Measurements from ENCODE around the gene SRBD1. TPM values are rescaled to one million over a fixed set of nuclear protein-coding genes. Genes with fewer than 3 reads are reported as not detected.

Gene SRBD1
- polyA plus RNA-seq, 1 donor (not counting 4 experiments of a cell fraction or from before 2014, with no cell fraction given) = 8.8 TPM

DNA sequence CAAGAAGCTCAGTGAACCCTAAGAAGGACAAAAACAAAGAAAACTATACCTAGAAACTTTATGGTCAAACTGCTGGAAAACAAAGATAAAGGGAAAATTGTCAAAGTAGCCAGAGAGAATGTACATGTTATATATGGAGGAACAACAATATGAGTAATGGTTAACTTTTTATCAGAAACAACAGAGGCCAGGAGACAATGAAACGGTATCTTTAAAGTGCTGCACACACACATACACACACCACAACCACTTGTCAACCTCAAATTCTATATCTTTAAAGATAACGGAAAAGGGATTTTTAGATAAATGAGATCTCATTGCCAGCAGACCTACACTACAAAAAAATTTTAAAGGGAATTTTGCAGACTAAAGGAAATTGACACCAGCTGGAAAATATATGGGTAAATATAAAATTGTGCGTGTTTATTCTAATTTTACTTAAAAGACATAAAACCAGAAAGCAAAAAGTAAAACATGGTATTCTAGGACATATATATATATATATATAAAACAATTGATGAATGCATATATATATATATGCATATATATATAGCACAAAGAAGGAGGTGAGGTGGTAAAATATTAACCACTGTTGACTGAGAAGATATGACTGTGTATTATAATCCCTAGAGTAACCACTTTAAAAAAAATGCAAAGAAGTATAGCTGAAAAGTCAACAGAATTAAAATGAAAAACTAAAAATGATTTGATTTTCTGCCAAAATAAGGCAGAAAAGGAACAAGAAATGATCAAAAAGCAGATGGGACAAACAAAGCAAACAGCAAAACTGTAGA lies 172.0 kb downstream of the SRBD1 start:
- Histone ChIP-seq H3K27me3 (ENCODE audit: control insufficient read depth, extremely low read depth, insufficient read depth, low read length) (no peaks in the 10 kb centered on the region), H3K4me3 (ENCODE audit: control insufficient read depth in 2 of 3, extremely low read depth in 1 of 3, insufficient read depth in 2 of 3, low read depth in 1 of 3, low read length in 3 of 3) (no peak overlapping the region), H2AFZ (ENCODE audit: control insufficient read depth, low read length) (no peak overlapping the region), H3K27ac (ENCODE audit: control insufficient read depth, insufficient read depth, low read length) (no peak overlapping the region), H3K4me1 (ENCODE audit: control insufficient read depth, extremely low read depth, insufficient read depth, low read length) (peaks cover 6% of the 10 kb centered on the region), H3K79me2 (ENCODE audit: control insufficient read depth, insufficient read depth, low read length) (no peaks in the 10 kb centered on the region), H3K36me3 (ENCODE audit: control insufficient read depth in 2 of 2, extremely low read depth in 1 of 2, insufficient read depth in 2 of 2, low read length in 2 of 2) (no peaks in the 10 kb centered on the region), H3K9ac (ENCODE audit: control insufficient read depth, extremely low read depth, insufficient read depth, low read length) (no peak overlapping the region), H3K9me1 (ENCODE audit: control insufficient read depth, extremely low read depth, insufficient read depth, low read length) (no peaks in the 10 kb centered on the region), H3K9me3 (ENCODE audit: control insufficient read depth, low read depth, low read length) (no peaks in the 10 kb centered on the region), H3K4me2 (ENCODE audit: control insufficient read depth, extremely low read depth, insufficient read depth, low read depth, low read length) (no peak overlapping the region), H4K20me1 (ENCODE audit: control insufficient read depth, extremely low read depth, insufficient read depth, low read length) (no peaks in the 10 kb centered on the region)
- FAIRE-seq (no peak), DNase-seq (ENCODE audit: low read depth, low spot score) (no peak)
- dilution Hi-C loops (cut with MboI; ENCODE audit: extremely low pct_ligation_motif_present, low sequenced_read_pairs) = no loop called here
- no peak for TF ChIP-seq EZH2 (IDR thresholded peaks at IDR 0.05; ENCODE audit: low read length)
- TF ChIP-seq, protein P1, sequence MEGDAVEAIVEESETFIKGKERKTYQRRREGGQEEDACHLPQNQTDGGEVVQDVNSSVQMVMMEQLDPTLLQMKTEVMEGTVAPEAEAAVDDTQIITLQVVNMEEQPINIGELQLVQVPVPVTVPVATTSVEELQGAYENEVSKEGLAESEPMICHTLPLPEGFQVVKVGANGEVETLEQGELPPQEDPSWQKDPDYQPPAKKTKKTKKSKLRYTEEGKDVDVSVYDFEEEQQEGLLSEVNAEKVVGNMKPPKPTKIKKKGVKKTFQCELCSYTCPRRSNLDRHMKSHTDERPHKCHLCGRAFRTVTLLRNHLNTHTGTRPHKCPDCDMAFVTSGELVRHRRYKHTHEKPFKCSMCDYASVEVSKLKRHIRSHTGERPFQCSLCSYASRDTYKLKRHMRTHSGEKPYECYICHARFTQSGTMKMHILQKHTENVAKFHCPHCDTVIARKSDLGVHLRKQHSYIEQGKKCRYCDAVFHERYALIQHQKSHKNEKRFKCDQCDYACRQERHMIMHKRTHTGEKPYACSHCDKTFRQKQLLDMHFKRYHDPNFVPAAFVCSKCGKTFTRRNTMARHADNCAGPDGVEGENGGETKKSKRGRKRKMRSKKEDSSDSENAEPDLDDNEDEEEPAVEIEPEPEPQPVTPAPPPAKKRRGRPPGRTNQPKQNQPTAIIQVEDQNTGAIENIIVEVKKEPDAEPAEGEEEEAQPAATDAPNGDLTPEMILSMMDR (optimal IDR thresholded peaks at IDR 0.05 in 1 of 3, IDR thresholded peaks at IDR 0.05 in 1 of 3, conservative IDR thresholded peaks at IDR 0.05 in 1 of 3; ENCODE audit: extremely low read depth in 1 of 3, insufficient read depth in 2 of 3, low read length in 3 of 3) = no peak

DNA sequence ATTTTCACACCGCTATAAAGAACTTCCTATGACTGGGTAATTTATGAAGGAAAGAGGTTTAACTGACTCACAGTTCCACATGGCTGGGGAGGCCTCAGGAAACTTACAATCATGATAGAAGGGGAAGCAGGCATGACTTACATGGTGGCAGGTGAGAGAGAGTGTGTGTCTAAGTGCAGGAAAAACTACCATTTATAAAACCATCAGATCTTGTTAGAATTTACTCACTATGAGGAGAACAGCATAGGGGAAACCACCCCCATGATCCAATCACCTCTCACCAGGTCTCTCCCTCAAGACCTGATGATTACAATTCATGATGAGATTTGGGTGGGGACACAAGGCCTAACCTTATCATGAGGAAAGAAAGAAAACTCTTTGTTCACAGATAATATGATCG lies 174.6 kb downstream of the SRBD1 start:
- dilution Hi-C loops (cut with MboI; ENCODE audit: extremely low pct_ligation_motif_present, low sequenced_read_pairs) = no loop called here

More for the DNA sequence above, 174.6 kb downstream of the SRBD1 start:
- no peak overlapping the region for H3K4me2 ChIP-seq (ENCODE audit: control insufficient read depth, extremely low read depth, insufficient read depth, low read depth, low read length)
- H3K9me3 ChIP-seq (ENCODE audit: control insufficient read depth, low read depth, low read length) = no peaks in the 10 kb centered on the region
- no peak for DNase-seq (ENCODE audit: low read depth, low spot score)
- TF ChIP-seq, protein P1 (optimal IDR thresholded peaks at IDR 0.05 in 1 of 3, IDR thresholded peaks at IDR 0.05 in 1 of 3, conservative IDR thresholded peaks at IDR 0.05 in 1 of 3; ENCODE audit: extremely low read depth in 1 of 3, insufficient read depth in 2 of 3, low read length in 3 of 3) = no peak
- TF ChIP-seq EZH2 (IDR thresholded peaks at IDR 0.05; ENCODE audit: low read length) = no peak
- H2AFZ ChIP-seq (ENCODE audit: control insufficient read depth, low read length) = no peak overlapping the region
- no peaks in the 10 kb centered on the region for H3K9me1 ChIP-seq (ENCODE audit: control insufficient read depth, extremely low read depth, insufficient read depth, low read length)
- H4K20me1 ChIP-seq (ENCODE audit: control insufficient read depth, extremely low read depth, insufficient read depth, low read length) = no peaks in the 10 kb centered on the region
- H3K27me3 ChIP-seq (ENCODE audit: control insufficient read depth, extremely low read depth, insufficient read depth, low read length) = no peaks in the 10 kb centered on the region
- no peak for FAIRE-seq
- H3K27ac ChIP-seq (ENCODE audit: control insufficient read depth, insufficient read depth, low read length) = no peak overlapping the region
- no peaks in the 10 kb centered on the region for H3K36me3 ChIP-seq (ENCODE audit: control insufficient read depth in 2 of 2, extremely low read depth in 1 of 2, insufficient read depth in 2 of 2, low read length in 2 of 2)
- peaks cover 6% of the 10 kb centered on the region for H3K4me1 ChIP-seq (ENCODE audit: control insufficient read depth, extremely low read depth, insufficient read depth, low read length)
- no peaks in the 10 kb centered on the region for H3K79me2 ChIP-seq (ENCODE audit: control insufficient read depth, insufficient read depth, low read length)
- no peak overlapping the region for H3K9ac ChIP-seq (ENCODE audit: control insufficient read depth, extremely low read depth, insufficient read depth, low read length)
- no peak overlapping the region for H3K4me3 ChIP-seq (ENCODE audit: control insufficient read depth in 2 of 3, extremely low read depth in 1 of 3, insufficient read depth in 2 of 3, low read depth in 1 of 3, low read length in 3 of 3)
